ENCODE data around the gene TEAD2. TPM values are rescaled to one million over a fixed set of nuclear protein-coding genes. Genes with fewer than 3 reads are reported as not detected.

Gene TEAD2
- 226 TPM for polyA plus RNA-seq (2013, experiment 1 of 2)
- 220 TPM for polyA plus RNA-seq (2013, experiment 2 of 2)

- Histone ChIP-seq H2AK5ac (ENCODE audit: low read depth, low read length) (peak within 1 kb of the TSS; percentile 99), H3K23ac (ENCODE audit: low read depth, low read length, poor library complexity) (peak within 1 kb of the TSS; percentile 97), H3K4me3 (ENCODE audit: low read length in 2 of 2) (peak within 1 kb of the TSS; percentile 99 to 100), H2BK12ac (ENCODE audit: low read length) (peak within 1 kb of the TSS; percentile 44), H4K8ac (ENCODE audit: low read depth, low read length) (no peak within 1 kb of the TSS), H2BK5ac (ENCODE audit: low read length) (peak within 1 kb of the TSS; percentile 98), H4K91ac (ENCODE audit: low read depth, low read length, poor library complexity) (peak within 1 kb of the TSS; percentile 94), H3K18ac (ENCODE audit: low read length) (peak within 1 kb of the TSS; percentile 100), H3K27ac (replicated peaks; ENCODE audit: low read length) (peak within 1 kb of the TSS; percentile 91), H3K36me3 (replicated peaks in 1 of 2; ENCODE audit: control insufficient read depth in 2 of 2, insufficient read depth in 2 of 2, low read length in 2 of 2) (peaks cover 15 to 31% of the 10 kb centered on the region in 2 donors), H2BK120ac (ENCODE audit: low read depth, low read length) (peak within 1 kb of the TSS; percentile 89), H3K4me2 (ENCODE audit: insufficient read depth, low read length, poor library complexity, severe bottlenecking) (peak within 1 kb of the TSS; percentile 80), H3K14ac (ENCODE audit: low read length) (peak within 1 kb of the TSS; percentile 98), H3K9ac (ENCODE audit: low read depth, low read length, poor library complexity) (peak within 1 kb of the TSS; percentile 100), H2AFZ (ENCODE audit: low read length) (peak within 1 kb of the TSS; percentile 79), H3K27me3 (ENCODE audit: control insufficient read depth in 3 of 3, insufficient read depth in 3 of 3, low read depth in 1 of 3, low read length in 3 of 3) (no peaks in the 10 kb centered on the region), H3K4ac (ENCODE audit: low read length) (peak within 1 kb of the TSS; percentile 96), H3K4me1 (ENCODE audit: control insufficient read depth in 2 of 2, insufficient read depth in 1 of 2, low read depth in 1 of 2, low read length in 2 of 2) (peaks cover 4 to 17% of the 10 kb centered on the region in 2 donors), H3K9me3 (replicated peaks in 1 of 2; ENCODE audit: control insufficient read depth in 2 of 2, insufficient read depth in 1 of 2, low read depth in 1 of 2, low read length in 2 of 2) (peaks cover 0 to 2% of the 10 kb centered on the region in 2 donors), H3K79me1 (ENCODE audit: low read depth, low read length) (peaks cover 12% of the 10 kb centered on the region), H2BK15ac (ENCODE audit: low read length) (peak within 1 kb of the TSS; percentile 95)
- WGBS, 2 donors (ENCODE audit: extremely low coverage in 2 of 2, insufficient read length in 2 of 2, insufficient replicate concordance in 1 of 2): no CpG with 5 or more reads among the region's 52 CpGs
- DNase-seq (ENCODE audit: low spot score): peak; percentile 75
These were observed at the start of gene TEAD2 for GRCh38 chr19:49362048-49362928. TSS of gene TEAD2 (minus strand) at chr19:49362416. CDS start at chr19:49360075, 2,341 bp downstream.

- peak overlapping the region; percentile 26 for H3K4ac ChIP-seq (ENCODE audit: low read length)
- H2BK120ac ChIP-seq (ENCODE audit: low read depth, low read length): peak overlapping the region; percentile 57
- peak overlapping the region; percentile 95 for H2BK15ac ChIP-seq (ENCODE audit: low read length)
- WGBS, 2 donors (ENCODE audit: extremely low coverage in 2 of 2, insufficient read length in 2 of 2, insufficient replicate concordance in 1 of 2): no CpG with 5 or more reads among the region's 3 CpGs
- H2BK12ac ChIP-seq (ENCODE audit: low read length): peak overlapping the region; percentile 69
- DNase-seq (ENCODE audit: low spot score): no peak
- H3K27ac ChIP-seq (replicated peaks; ENCODE audit: low read length): no peak overlapping the region
- H3K9me3 ChIP-seq (replicated peaks in 1 of 2; ENCODE audit: control insufficient read depth in 2 of 2, insufficient read depth in 1 of 2, low read depth in 1 of 2, low read length in 2 of 2): no peaks in the 10 kb centered on the region
- peak overlapping the region; percentile 88 for H2AK5ac ChIP-seq (ENCODE audit: low read depth, low read length)
- H3K9ac ChIP-seq (ENCODE audit: low read depth, low read length, poor library complexity): no peak overlapping the region
- peaks cover 1% of the 10 kb centered on the region for H3K79me1 ChIP-seq (ENCODE audit: low read depth, low read length)
- peaks cover 0 to 57% (median 0%) of the 10 kb centered on the region in 3 experiments for H3K27me3 ChIP-seq (ENCODE audit: control insufficient read depth in 3 of 3, insufficient read depth in 3 of 3, low read depth in 1 of 3, low read length in 3 of 3)
- H4K91ac ChIP-seq (ENCODE audit: low read depth, low read length, poor library complexity): peak overlapping the region; percentile 64
- no peak overlapping the region for H3K14ac ChIP-seq (ENCODE audit: low read length)
- H2AFZ ChIP-seq (ENCODE audit: low read length): no peak overlapping the region
- no peak overlapping the region for H4K8ac ChIP-seq (ENCODE audit: low read depth, low read length)
- H3K23ac ChIP-seq (ENCODE audit: low read depth, low read length, poor library complexity): no peak overlapping the region
- no peak overlapping the region for H3K4me3 ChIP-seq (ENCODE audit: low read length in 2 of 2)
- peak overlapping the region; percentile 56 for H2BK5ac ChIP-seq (ENCODE audit: low read length)
- H3K4me2 ChIP-seq (ENCODE audit: insufficient read depth, low read length, poor library complexity, severe bottlenecking): no peak overlapping the region
- peak overlapping the region; percentile 68 for H3K18ac ChIP-seq (ENCODE audit: low read length)
- no peaks in the 10 kb centered on the region for H3K36me3 ChIP-seq (replicated peaks in 1 of 2; ENCODE audit: control insufficient read depth in 2 of 2, insufficient read depth in 2 of 2, low read length in 2 of 2)
- peaks cover 4 to 29% of the 10 kb centered on the region in 2 donors for H3K4me1 ChIP-seq (ENCODE audit: control insufficient read depth in 2 of 2, insufficient read depth in 1 of 2, low read depth in 1 of 2, low read length in 2 of 2)
These were observed 49.6 kb upstream of the TEAD2 start for GRCh38 chr19:49411681-49412326.

- no peak overlapping the region for H3K27ac ChIP-seq (replicated peaks; ENCODE audit: low read length)
- H3K79me1 ChIP-seq (ENCODE audit: low read depth, low read length): peaks cover 1% of the 10 kb centered on the region
- no peak overlapping the region for H4K8ac ChIP-seq (ENCODE audit: low read depth, low read length)
- no peak overlapping the region for H2BK120ac ChIP-seq (ENCODE audit: low read depth, low read length)
- H3K9ac ChIP-seq (ENCODE audit: low read depth, low read length, poor library complexity): no peak overlapping the region
- H3K4me2 ChIP-seq (ENCODE audit: insufficient read depth, low read length, poor library complexity, severe bottlenecking): no peak overlapping the region
- peak overlapping the region; percentile 93 for H2AK5ac ChIP-seq (ENCODE audit: low read depth, low read length)
- H3K18ac ChIP-seq (ENCODE audit: low read length): no peak overlapping the region
- H3K4me1 ChIP-seq (ENCODE audit: control insufficient read depth in 2 of 2, insufficient read depth in 1 of 2, low read depth in 1 of 2, low read length in 2 of 2): peaks cover 4 to 23% of the 10 kb centered on the region in 2 donors
- no peak overlapping the region for H2BK5ac ChIP-seq (ENCODE audit: low read length)
- no CpG with 5 or more reads among the region's 5 CpGs for WGBS, 2 donors (ENCODE audit: extremely low coverage in 2 of 2, insufficient read length in 2 of 2, insufficient replicate concordance in 1 of 2)
- H3K4ac ChIP-seq (ENCODE audit: low read length): no peak overlapping the region
- no peak overlapping the region for H2BK15ac ChIP-seq (ENCODE audit: low read length)
- no peak overlapping the region for H2AFZ ChIP-seq (ENCODE audit: low read length)
- no peak overlapping the region for H3K14ac ChIP-seq (ENCODE audit: low read length)
- H4K91ac ChIP-seq (ENCODE audit: low read depth, low read length, poor library complexity): no peak overlapping the region
- H3K27me3 ChIP-seq (ENCODE audit: control insufficient read depth in 3 of 3, insufficient read depth in 3 of 3, low read depth in 1 of 3, low read length in 3 of 3): peaks cover 0 to 38% (median 0%) of the 10 kb centered on the region in 3 experiments
- H3K36me3 ChIP-seq (replicated peaks in 1 of 2; ENCODE audit: control insufficient read depth in 2 of 2, insufficient read depth in 2 of 2, low read length in 2 of 2): no peaks in the 10 kb centered on the region
- H3K23ac ChIP-seq (ENCODE audit: low read depth, low read length, poor library complexity): no peak overlapping the region
- H2BK12ac ChIP-seq (ENCODE audit: low read length): no peak overlapping the region
- no peak overlapping the region for H3K4me3 ChIP-seq (ENCODE audit: low read length in 2 of 2)
- no peaks in the 10 kb centered on the region for H3K9me3 ChIP-seq (replicated peaks in 1 of 2; ENCODE audit: control insufficient read depth in 2 of 2, insufficient read depth in 1 of 2, low read depth in 1 of 2, low read length in 2 of 2)
- DNase-seq (ENCODE audit: low spot score): no peak
These were observed 47.3 kb upstream of the TEAD2 start for GRCh38 chr19:49409441-49410029.

All from neuronal stem cell (in vitro differentiated cells).